ENCODE measurements around the gene PIK3CA.
"Not testable (repeated sequence)": the region's sequence is repeated elsewhere in the genome, so short reads cannot be mapped to it uniquely, and the experiment has no call there.

Gene PIK3CA

GRCh38 chr3:179200790-179201189 is 52.6 kb downstream of the PIK3CA start:
- no peak for DNase-seq (ENCODE audit: low read depth)

- not testable (repeated sequence) for DNase-seq (ENCODE audit: low read depth)
These were observed 67.4 kb downstream of the PIK3CA start for GRCh38 chr3:179215550-179215949.

- DNase-seq (ENCODE audit: low read depth): not testable (repeated sequence)
These were observed 70.1 kb downstream of the PIK3CA start for GRCh38 chr3:179218213-179218612.

- DNase-seq (ENCODE audit: low read depth): no peak
These were observed 75.4 kb downstream of the PIK3CA start for GRCh38 chr3:179223548-179223947.

- DNase-seq (ENCODE audit: low read depth): no peak
These were observed 76.4 kb downstream of the PIK3CA start for GRCh38 chr3:179224584-179224983.

- DNase-seq (ENCODE audit: low read depth): no peak
These were observed 79.2 kb downstream of the PIK3CA start for GRCh38 chr3:179227349-179227748.

- DNase-seq (ENCODE audit: low read depth): no peak
These were observed 81.0 kb downstream of the PIK3CA start for GRCh38 chr3:179229177-179229576.

- no peak for DNase-seq (ENCODE audit: low read depth)
These were observed 84.9 kb downstream of the PIK3CA start for GRCh38 chr3:179233043-179233442.

GRCh38 chr3:179234199-179234598 is 86.0 kb downstream of the PIK3CA start:
- DNase-seq (ENCODE audit: low read depth): no peak

- no peak for DNase-seq (ENCODE audit: low read depth)
These were observed 88.6 kb downstream of the PIK3CA start for GRCh38 chr3:179236669-179237301.

GRCh38 chr3:179240299-179240698 is 92.1 kb downstream of the PIK3CA start:
- DNase-seq (ENCODE audit: low read depth): not testable (repeated sequence)

- not testable (repeated sequence) for DNase-seq (ENCODE audit: low read depth)
These were observed 94.7 kb downstream of the PIK3CA start for GRCh38 chr3:179242859-179243258.

- no peak for DNase-seq (ENCODE audit: low read depth)
These were observed 96.7 kb downstream of the PIK3CA start for GRCh38 chr3:179244878-179245277.

- no peak for DNase-seq (ENCODE audit: low read depth)
These were observed 99.3 kb downstream of the PIK3CA start for GRCh38 chr3:179247289-179248015.

- DNase-seq (ENCODE audit: low read depth): no peak
These were observed 102.8 kb downstream of the PIK3CA start, which contains the start of gene KCNMB3 for GRCh38 chr3:179250803-179251476. Gene KCNMB3 (minus strand): TSS chr3:179251114. CDS start chr3:179250990, 124 bp downstream.

GRCh38 chr3:179256813-179257212 is 108.7 kb downstream of the PIK3CA start:
- DNase-seq (ENCODE audit: low read depth): no peak

- not testable (repeated sequence) for DNase-seq (ENCODE audit: low read depth)
These were observed 109.6 kb downstream of the PIK3CA start for GRCh38 chr3:179257742-179258141.

- DNase-seq (ENCODE audit: low read depth): no peak
These were observed 110.7 kb downstream of the PIK3CA start for GRCh38 chr3:179258820-179259219.

- not testable (repeated sequence) for DNase-seq (ENCODE audit: low read depth)
These were observed 112.0 kb downstream of the PIK3CA start for GRCh38 chr3:179259959-179260756.

GRCh38 chr3:179260949-179261765 is 113.0 kb downstream of the PIK3CA start:
- DNase-seq (ENCODE audit: low read depth): peak; percentile 52

GRCh38 chr3:179263134-179263533 is 115.0 kb downstream of the PIK3CA start:
- no peak for DNase-seq (ENCODE audit: low read depth)

All from stimulated activated CD8-positive, alpha-beta memory T cell treated with anti-CD3 and anti-CD28 coated beads, Interleukin-4, amount 100 ng/mL, for 24 hours (primary cell).